CD8-positive, alpha-beta memory T cell (primary cell): ENCODE measurements around the gene NPHP4. TPM values are rescaled to one million over a fixed set of nuclear protein-coding genes. Genes with fewer than 3 reads are reported as not detected.

ENCODE experiments used
- CTCF ChIA-PET: fragments of 350-600 bp; sonication (Branson Sonifier 250); formaldehyde crosslinking; loops from one replicate; lab custom pipeline; 2021; ENCODE audit warnings: antibody characterized with exemption; lab: Charles Lee
- POLR2A ChIA-PET: fragments of 350-600 bp; sonication (Branson Sonifier 250); formaldehyde crosslinking; loops from one replicate; lab custom pipeline; 2021; ENCODE audit warnings: antibody characterized with exemption; lab: Charles Lee
- DNase-seq, 5 donors: peaks; one replicate each; pipeline versions ENCODE4 v3.0.0 to v3.0.0-alpha.2; 2020 to 2022; ENCODE audit warnings: mixed read lengths in 1 of 5
- H3K27ac ChIP-seq: one replicate; pipeline ENCODE4 v1.7.0; 2013; ENCODE audit warnings: low read depth, mild to moderate bottlenecking, low read length, moderate library complexity
- H3K27me3 ChIP-seq: 2 replicates; pipeline ENCODE4 v1.7.0; 2013; ENCODE audit warnings: low read length, mild to moderate bottlenecking; ENCODE audit not compliant: insufficient read depth, poor library complexity, severe bottlenecking
- H3K36me3 ChIP-seq: 2 replicates; pipeline ENCODE4 v1.7.0; 2013; ENCODE audit warnings: mild to moderate bottlenecking, low read length, moderate library complexity; ENCODE audit not compliant: insufficient read depth
- H3K4me1 ChIP-seq: 2 replicates; pipeline ENCODE4 v1.7.0; 2013; ENCODE audit warnings: mild to moderate bottlenecking, low read length, moderate library complexity; ENCODE audit not compliant: insufficient read depth
- H3K4me3 ChIP-seq: 2 replicates; pipeline ENCODE4 v1.7.0; 2013; ENCODE audit warnings: mild to moderate bottlenecking, low read length
- H3K9me3 ChIP-seq: 2 replicates; pipeline ENCODE4 v1.7.0; 2013; ENCODE audit warnings: mild to moderate bottlenecking, low read length
- H3K27ac Mint-ChIP-seq, 8 donors: one replicate each; pipeline ENCODE4 v1.8.0; 2020 to 2021; ENCODE audit warnings: mixed read lengths in 8 of 8, mild to moderate bottlenecking in 6 of 8, inconsistent platforms in 3 of 8, moderate library complexity in 3 of 8
- H3K27me3 Mint-ChIP-seq, 2 donors: one replicate each; pipeline ENCODE4 v1.8.0; 2020 to 2021; ENCODE audit warnings: mixed read lengths in 2 of 2, mild to moderate bottlenecking in 1 of 2, moderate library complexity in 1 of 2
- H3K36me3 Mint-ChIP-seq, 3 donors: one replicate each; pipeline ENCODE4 v1.8.0; 2020 to 2021; ENCODE audit warnings: mixed read lengths in 3 of 3, inconsistent platforms in 1 of 3, mild to moderate bottlenecking in 1 of 3
- H3K4me1 Mint-ChIP-seq, 3 donors: one replicate each; pipeline ENCODE4 v1.8.0; 2020 to 2021; ENCODE audit warnings: mixed read lengths in 3 of 3, inconsistent platforms in 1 of 3, mild to moderate bottlenecking in 1 of 3
- H3K4me3 Mint-ChIP-seq, 7 donors: one replicate each; pipeline ENCODE4 v1.8.0; 2020 to 2021; ENCODE audit warnings: mixed read lengths in 7 of 7, mild to moderate bottlenecking in 6 of 7, moderate library complexity in 4 of 7, inconsistent platforms in 2 of 7
- H3K9me3 Mint-ChIP-seq, 5 donors: one replicate each; pipeline ENCODE4 v1.8.0; 2020 to 2022; ENCODE audit warnings: mixed read lengths in 5 of 5, mild to moderate bottlenecking in 3 of 5, moderate library complexity in 2 of 5, inconsistent platforms in 1 of 5
- polyA plus RNA-seq: library from polyadenylated mRNA; unstranded; fragments of 300-500 nt; fragmentation: Illumina TruSeq; gene quantifications from one replicate; pipeline ENCODE4 v1.2.3, GENCODE V29; 2021
- total RNA-seq, 2 experiments: library from RNA; stranded (reverse); gene quantifications; one replicate each; pipeline ENCODE4 v1.2.3, GENCODE V29; 2021

Gene NPHP4
- total and polyA plus RNA-seq, 3 experiments from 2014 or later = 1.2 to 11.5 (median 11.2) TPM

DNA sequence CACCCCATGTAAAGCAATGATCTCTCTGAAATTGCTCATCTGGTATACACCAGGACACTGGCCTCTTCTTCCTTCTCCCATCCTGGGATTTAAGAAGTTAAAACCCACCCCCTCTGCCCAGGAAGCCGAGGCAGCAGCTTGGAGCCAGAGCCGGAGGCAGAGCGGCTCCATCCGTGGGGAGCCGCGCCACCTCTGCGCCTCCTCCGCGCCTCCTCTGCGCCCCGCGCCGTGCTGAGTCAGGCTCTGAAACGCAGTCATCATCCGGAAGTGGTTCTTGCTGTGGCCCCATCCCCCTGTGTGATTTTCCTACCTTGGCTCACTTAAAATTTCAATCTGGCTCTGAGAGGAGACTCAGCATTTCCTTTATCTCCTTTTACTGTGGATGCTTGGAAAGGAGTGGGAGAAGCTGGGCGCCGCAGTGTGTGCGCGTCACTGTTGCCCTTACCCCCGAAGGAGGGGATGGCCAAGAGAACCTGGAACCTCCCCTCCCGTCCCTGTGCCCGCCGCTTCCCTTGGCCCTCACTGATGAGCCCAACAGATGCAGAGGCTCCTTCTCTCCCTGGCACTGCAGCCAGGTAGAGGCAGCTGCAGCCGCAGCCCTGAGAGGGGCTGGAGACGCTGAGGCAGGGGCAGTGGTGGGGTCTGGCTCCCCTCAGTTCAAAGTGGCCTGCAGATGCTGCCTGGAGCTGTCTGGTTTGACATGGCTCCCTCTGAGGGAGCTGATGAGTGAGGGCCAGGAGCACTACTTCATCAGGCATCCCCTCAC is 15.3 kb upstream of the NPHP4 start:
- Histone ChIP-seq H3K27me3 (no peaks in the 10 kb centered on the region), H3K4me3 (no peak overlapping the region), H3K9me3 (no peaks in the 10 kb centered on the region), H3K4me1 (peaks cover 4% of the 10 kb centered on the region), H3K27ac (no peak overlapping the region), H3K36me3 (no peaks in the 10 kb centered on the region)
- no peaks in the 10 kb centered on the region for H3K9me3 Mint-ChIP-seq
- peak overlapping the region in 5 of 8 donors; percentile 7 to 69 (median 27) for H3K27ac Mint-ChIP-seq
- DNase-seq = peak in 1 of 5 donors; percentile 17
- no peaks in the 10 kb centered on the region for H3K27me3 Mint-ChIP-seq
- H3K4me3 Mint-ChIP-seq = peak overlapping the region in 3 of 7 donors; percentile 37 to 43 (median 41)
- peaks cover 0 to 19% (median 0%) of the 10 kb centered on the region in 3 donors for H3K36me3 Mint-ChIP-seq
- CTCF ChIA-PET = interaction anchor here (1.2 to 2.1 kb wide), 2 partner anchors 14 to 18 kb away, joined by 3 to 7 read pairs; partner anchors contain the start of gene NPHP4
- POLR2A ChIA-PET = interaction anchor here (1.0 kb wide), 1 partner anchor 19 kb away, joined by 3 read pairs; no protein-coding TSS in a partner anchor
- H3K4me1 Mint-ChIP-seq = peaks cover 31 to 54% (median 42%) of the 10 kb centered on the region in 3 donors

DNA sequence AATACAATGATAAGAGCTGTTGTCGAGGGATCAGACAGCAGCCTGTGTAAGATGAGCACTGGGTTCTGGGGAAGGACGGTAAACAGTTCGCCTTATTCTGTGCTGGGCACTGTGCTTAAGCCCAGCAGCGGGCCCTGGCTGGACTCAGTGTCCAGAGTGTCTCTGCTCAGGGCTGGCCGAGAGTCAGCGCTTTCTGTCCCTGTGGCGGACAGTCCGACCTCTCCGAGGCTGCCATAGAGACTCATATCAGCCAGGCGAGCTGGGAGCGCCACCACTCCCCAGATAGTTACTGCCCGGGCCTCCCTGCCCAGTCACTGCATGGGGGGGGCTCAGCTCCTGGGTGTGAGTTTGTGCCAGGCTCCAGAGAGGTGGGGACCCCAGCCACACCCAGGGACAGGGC is 14.7 kb upstream of the NPHP4 start:
- Histone ChIP-seq H3K27me3 (no peaks in the 10 kb centered on the region), H3K9me3 (no peaks in the 10 kb centered on the region), H3K27ac (no peak overlapping the region), H3K4me1 (peaks cover 4% of the 10 kb centered on the region), H3K36me3 (no peaks in the 10 kb centered on the region), H3K4me3 (no peak overlapping the region)
- Mint-ChIP-seq H3K4me3 (peak overlapping the region in 1 of 7 donors; percentile 37), H3K4me1 (peaks cover 31 to 59% (median 47%) of the 10 kb centered on the region in 3 donors), H3K27ac (peak overlapping the region in 3 of 8 donors; percentile 56 to 81 (median 73)), H3K36me3 (peaks cover 0 to 19% (median 0%) of the 10 kb centered on the region in 3 donors), H3K9me3 (no peaks in the 10 kb centered on the region), H3K27me3 (no peaks in the 10 kb centered on the region)
- ChIA-PET POLR2A (interaction anchor here (1.0 kb wide), 1 partner anchor 19 kb away, joined by 3 read pairs; no protein-coding TSS in a partner anchor), CTCF (interaction anchor here (1.2 to 2.1 kb wide), 2 partner anchors 14 to 18 kb away, joined by 3 to 7 read pairs; partner anchors contain the start of gene NPHP4)
- peak in 1 of 5 donors; percentile 37 for DNase-seq

- Mint-ChIP-seq H3K4me1 (peaks cover 25 to 61% (median 42%) of the 10 kb centered on the region in 3 donors), H3K36me3 (peaks cover 0 to 19% (median 0%) of the 10 kb centered on the region in 3 donors), H3K27me3 (no peaks in the 10 kb centered on the region), H3K9me3 (no peaks in the 10 kb centered on the region), H3K4me3 (no peak overlapping the region), H3K27ac (peak overlapping the region in 3 of 8 donors; percentile 17 to 44 (median 38))
- Histone ChIP-seq H3K4me1 (peaks cover 4% of the 10 kb centered on the region), H3K27ac (no peak overlapping the region), H3K27me3 (no peaks in the 10 kb centered on the region), H3K4me3 (no peak overlapping the region), H3K36me3 (no peaks in the 10 kb centered on the region), H3K9me3 (no peaks in the 10 kb centered on the region)
- DNase-seq = no peak
- POLR2A ChIA-PET = no interaction called here
- CTCF ChIA-PET = interaction anchor here (1.2 kb wide), 1 partner anchor 19 kb away, joined by 3 read pairs; no protein-coding TSS in a partner anchor
Measured at GRCh38 chr1:6005276-6005917, 13.2 kb upstream of the NPHP4 start.

DNA sequence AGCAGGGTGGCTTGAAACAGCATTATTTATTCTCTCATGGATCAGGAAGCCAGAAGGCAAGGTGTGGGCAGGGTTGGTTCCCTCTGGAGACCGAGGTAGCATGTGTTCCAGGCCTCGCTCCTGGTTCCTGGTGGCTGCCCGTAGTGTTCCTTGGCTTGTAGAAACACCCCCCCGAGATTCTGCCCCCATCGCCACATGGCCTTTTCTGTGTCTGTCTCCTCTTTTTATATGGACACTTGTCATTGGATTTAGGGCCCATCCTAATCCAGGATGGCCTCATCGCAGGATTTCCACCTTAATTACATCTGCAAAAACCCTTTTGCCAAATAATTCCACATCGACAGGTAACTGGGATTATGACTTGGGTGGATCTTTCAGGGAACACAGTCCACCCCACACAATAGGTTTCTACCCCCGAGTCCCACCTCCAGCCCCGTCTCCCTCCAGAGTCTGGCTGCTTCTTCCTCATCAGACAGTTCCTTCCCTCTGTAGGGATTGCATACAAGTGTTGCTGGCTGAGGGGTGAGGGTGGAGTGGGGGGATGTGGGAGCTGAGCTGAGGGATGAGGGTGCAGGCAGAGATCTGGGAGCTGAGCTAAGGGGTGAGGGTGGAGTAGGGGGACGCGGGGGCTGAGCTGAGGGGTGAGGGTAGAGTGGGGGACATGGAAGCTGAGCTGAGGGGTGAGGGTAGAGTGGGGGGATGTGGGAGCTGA is 12.3 kb upstream of the NPHP4 start:
- Histone ChIP-seq H3K9me3 (no peaks in the 10 kb centered on the region), H3K36me3 (no peaks in the 10 kb centered on the region), H3K27me3 (no peaks in the 10 kb centered on the region), H3K4me1 (peaks cover 4% of the 10 kb centered on the region), H3K4me3 (no peak overlapping the region), H3K27ac (no peak overlapping the region)
- DNase-seq = no peak
- Mint-ChIP-seq H3K27me3 (no peaks in the 10 kb centered on the region), H3K4me1 (peaks cover 30 to 64% (median 39%) of the 10 kb centered on the region in 3 donors), H3K36me3 (peaks cover 0 to 22% (median 0%) of the 10 kb centered on the region in 3 donors), H3K4me3 (peak overlapping the region in 2 of 7 donors; percentile 50 to 52), H3K9me3 (no peaks in the 10 kb centered on the region), H3K27ac (peak overlapping the region in 3 of 8 donors; percentile 19 to 84 (median 63))
- ChIA-PET CTCF (no interaction called here), POLR2A (no interaction called here)

GRCh38 chr1:6003568-6004411 is 11.6 kb upstream of the NPHP4 start:
- peaks cover 32 to 66% (median 37%) of the 10 kb centered on the region in 3 donors for H3K4me1 Mint-ChIP-seq
- CTCF ChIA-PET = interaction anchor here (1.4 kb wide), 1 partner anchor 11 kb away, joined by 3 read pairs; no protein-coding TSS in a partner anchor
- DNase-seq = peak in 1 of 5 donors; percentile 65
- no peaks in the 10 kb centered on the region for H3K27me3 Mint-ChIP-seq
- Histone ChIP-seq H3K27me3 (no peaks in the 10 kb centered on the region), H3K4me1 (no peaks in the 10 kb centered on the region), H3K9me3 (no peaks in the 10 kb centered on the region), H3K4me3 (no peak overlapping the region), H3K36me3 (no peaks in the 10 kb centered on the region), H3K27ac (no peak overlapping the region)
- H3K27ac Mint-ChIP-seq = peak overlapping the region in 4 of 8 donors; percentile 14 to 84 (median 40)
- no peaks in the 10 kb centered on the region for H3K9me3 Mint-ChIP-seq
- peaks cover 0 to 20% (median 0%) of the 10 kb centered on the region in 3 donors for H3K36me3 Mint-ChIP-seq
- peak overlapping the region in 2 of 7 donors; percentile 50 to 52 for H3K4me3 Mint-ChIP-seq
- POLR2A ChIA-PET = no interaction called here

- CTCF ChIA-PET = interaction anchor here (1.4 kb wide), 1 partner anchor 10 kb away, joined by 3 read pairs; no protein-coding TSS in a partner anchor
- POLR2A ChIA-PET = no interaction called here
- Mint-ChIP-seq H3K4me1 (peaks cover 34 to 74% (median 43%) of the 10 kb centered on the region in 3 donors), H3K36me3 (peaks cover 0 to 17% (median 0%) of the 10 kb centered on the region in 3 donors), H3K27ac (peak overlapping the region in 3 of 8 donors; percentile 48 to 84 (median 74)), H3K4me3 (peak overlapping the region in 2 of 7 donors; percentile 31 to 80), H3K9me3 (no peaks in the 10 kb centered on the region), H3K27me3 (no peaks in the 10 kb centered on the region)
- Histone ChIP-seq H3K36me3 (no peaks in the 10 kb centered on the region), H3K27ac (no peak overlapping the region), H3K9me3 (no peaks in the 10 kb centered on the region), H3K27me3 (no peaks in the 10 kb centered on the region), H3K4me1 (no peaks in the 10 kb centered on the region), H3K4me3 (no peak overlapping the region)
- DNase-seq = peak in 1 of 5 donors; percentile 15
Measured at GRCh38 chr1:6002714-6003501, 10.7 kb upstream of the NPHP4 start.
